Esophagus muscularis mucosa (tissue), 4 donors: Measurements from ENCODE around the gene CUBN.
"Not testable (repeated sequence)": the region's sequence is repeated elsewhere in the genome, so short reads cannot be mapped to it uniquely, and the experiment has no call there.

Experiments used
- EP300 ChIP-seq: sonication (generic); formaldehyde crosslinking; IDR thresholded peaks from one replicate; pipeline ENCODE4 v1.6.1; 2017; ENCODE audit warnings: antibody characterized with exemption
- POLR2A ChIP-seq: fragments of 450-650 bp; IDR thresholded peaks from one replicate; pipeline ENCODE4 v1.6.1; 2017; ENCODE audit warnings: antibody characterized with exemption, moderate library complexity, mild to moderate bottlenecking, low read depth
- POLR2AphosphoS5 ChIP-seq, 2 donors: sonication (generic); formaldehyde crosslinking; IDR thresholded peaks; one replicate each; pipeline ENCODE4 v1.6.1; 2017; ENCODE audit warnings: antibody characterized with exemption in 2 of 2
- TF ChIP-seq, protein P1 (sequence below), 3 experiments: fragments of 200-600 bp in 2 of 3; fragments of 450-650 bp in 1 of 3; sonication (generic) in 2 of 3; IDR thresholded peaks; one replicate each; pipeline ENCODE4 v1.5.1; 2017 to 2019; ENCODE audit warnings: antibody characterized with exemption in 3 of 3, mild to moderate bottlenecking in 2 of 3, moderate library complexity in 1 of 3

DNA sequence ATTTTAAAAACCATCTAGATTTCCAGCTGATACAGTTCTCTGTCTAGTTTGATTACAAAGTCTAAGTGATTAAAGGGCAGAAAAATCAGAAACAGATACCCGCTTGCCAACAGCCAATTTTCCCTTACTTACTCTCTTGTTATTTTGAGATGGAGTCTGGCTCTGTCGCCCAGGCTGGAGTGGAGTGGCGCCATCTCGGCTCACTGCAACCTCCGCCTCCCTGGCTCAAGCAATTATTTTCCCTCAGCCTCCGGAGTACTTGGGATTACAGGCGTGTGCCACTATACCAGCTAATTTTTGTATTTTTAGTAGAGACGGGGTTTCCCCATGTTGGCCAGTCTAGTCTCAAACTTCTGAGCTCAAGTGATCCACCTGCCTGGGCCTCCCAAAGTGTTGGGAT, 302.1 kb downstream of the CUBN start:
- TF ChIP-seq, protein P1, sequence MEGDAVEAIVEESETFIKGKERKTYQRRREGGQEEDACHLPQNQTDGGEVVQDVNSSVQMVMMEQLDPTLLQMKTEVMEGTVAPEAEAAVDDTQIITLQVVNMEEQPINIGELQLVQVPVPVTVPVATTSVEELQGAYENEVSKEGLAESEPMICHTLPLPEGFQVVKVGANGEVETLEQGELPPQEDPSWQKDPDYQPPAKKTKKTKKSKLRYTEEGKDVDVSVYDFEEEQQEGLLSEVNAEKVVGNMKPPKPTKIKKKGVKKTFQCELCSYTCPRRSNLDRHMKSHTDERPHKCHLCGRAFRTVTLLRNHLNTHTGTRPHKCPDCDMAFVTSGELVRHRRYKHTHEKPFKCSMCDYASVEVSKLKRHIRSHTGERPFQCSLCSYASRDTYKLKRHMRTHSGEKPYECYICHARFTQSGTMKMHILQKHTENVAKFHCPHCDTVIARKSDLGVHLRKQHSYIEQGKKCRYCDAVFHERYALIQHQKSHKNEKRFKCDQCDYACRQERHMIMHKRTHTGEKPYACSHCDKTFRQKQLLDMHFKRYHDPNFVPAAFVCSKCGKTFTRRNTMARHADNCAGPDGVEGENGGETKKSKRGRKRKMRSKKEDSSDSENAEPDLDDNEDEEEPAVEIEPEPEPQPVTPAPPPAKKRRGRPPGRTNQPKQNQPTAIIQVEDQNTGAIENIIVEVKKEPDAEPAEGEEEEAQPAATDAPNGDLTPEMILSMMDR (IDR thresholded peaks at IDR 0.05) = not testable (repeated sequence)
- not testable (repeated sequence) for TF ChIP-seq POLR2A; POLR2AphosphoS5 (IDR thresholded peaks at IDR 0.05); EP300
